Activated effector memory CD4-positive, alpha-beta T cell treated with Interleukin-2 at 50 U/mL for 16 hours (primary cell): ENCODE measurements around the gene FOXB1.

Experiments
- DNase-seq: peaks from one replicate; pipeline ENCODE4 v3.0.0-alpha.2; 2020

The FOXB1 gene

DNA sequence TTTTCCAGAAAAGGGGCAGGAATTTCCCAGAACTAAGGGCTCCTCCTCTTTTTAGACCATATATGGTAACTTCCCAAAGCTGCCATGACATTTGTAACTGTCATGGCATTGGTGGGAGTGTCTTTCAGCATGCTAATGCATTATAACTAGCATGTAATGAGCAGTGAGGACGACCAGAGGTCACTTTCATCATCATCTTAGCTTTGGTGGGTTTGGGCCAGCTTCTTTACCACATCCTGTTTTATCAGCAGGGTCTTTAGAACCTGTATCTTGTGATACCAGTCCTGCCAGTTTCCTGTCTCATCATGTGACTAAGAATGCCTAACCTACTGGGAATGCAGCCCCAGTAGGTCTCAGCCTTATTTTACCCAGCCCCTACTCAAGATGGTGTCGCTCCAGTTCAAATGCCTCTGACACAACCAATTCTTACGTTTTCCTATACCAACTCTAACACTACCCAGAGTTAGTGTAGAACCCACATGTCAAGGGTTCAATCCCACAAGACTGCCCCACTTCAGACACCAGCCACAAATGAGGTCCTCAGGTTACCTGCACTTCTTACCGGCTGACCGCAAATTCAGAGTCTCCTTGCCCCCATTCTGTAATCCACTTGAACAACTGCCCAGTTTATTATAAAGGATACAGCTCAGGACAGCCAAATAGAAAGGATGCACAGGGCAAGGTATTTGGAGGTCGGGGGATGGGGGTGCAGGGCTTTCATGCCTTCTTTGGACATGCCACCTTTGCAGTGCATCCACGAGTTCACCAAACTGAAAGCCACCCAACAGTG is 17.7 kb downstream of the FOXB1 start:
- DNase-seq = no peak

DNA sequence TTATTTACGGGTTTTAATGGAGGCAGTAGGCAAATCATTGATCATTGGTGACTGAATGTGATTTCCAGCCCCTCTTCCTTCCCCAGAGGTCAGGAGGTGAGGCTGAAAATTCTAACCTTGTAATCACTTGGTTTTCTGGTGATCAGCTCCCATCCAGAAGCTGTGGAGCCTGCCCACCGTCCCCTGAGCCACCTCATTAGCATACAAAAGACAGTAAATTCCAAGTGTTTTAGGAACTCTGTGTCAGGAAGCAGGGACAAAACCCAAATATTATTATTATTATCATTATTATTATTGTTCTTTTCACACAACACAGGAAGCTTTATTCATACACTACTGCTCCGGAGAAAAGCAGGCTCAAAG is 18.2 kb downstream of the FOXB1 start:
- no peak for DNase-seq

DNA sequence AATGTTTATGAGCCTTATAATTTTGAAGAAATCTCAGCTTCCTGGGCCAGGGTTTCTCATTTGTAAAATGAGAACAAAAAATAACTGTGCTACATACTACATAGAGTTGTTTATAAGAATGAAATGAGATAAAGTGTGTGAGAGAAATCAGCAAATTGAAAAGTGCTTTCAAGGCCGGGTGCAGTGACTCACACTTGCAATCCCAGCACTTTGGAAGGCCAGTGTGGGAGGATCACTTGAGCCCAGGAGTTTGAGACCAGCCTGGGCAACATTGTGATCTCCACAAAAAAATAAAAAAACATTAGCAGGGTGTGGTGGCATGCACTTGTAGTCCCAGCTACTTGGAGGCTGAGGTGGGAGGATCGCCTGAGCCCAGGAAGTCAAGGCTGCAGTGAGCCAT is 22.4 kb downstream of the FOXB1 start:
- no peak for DNase-seq

DNA sequence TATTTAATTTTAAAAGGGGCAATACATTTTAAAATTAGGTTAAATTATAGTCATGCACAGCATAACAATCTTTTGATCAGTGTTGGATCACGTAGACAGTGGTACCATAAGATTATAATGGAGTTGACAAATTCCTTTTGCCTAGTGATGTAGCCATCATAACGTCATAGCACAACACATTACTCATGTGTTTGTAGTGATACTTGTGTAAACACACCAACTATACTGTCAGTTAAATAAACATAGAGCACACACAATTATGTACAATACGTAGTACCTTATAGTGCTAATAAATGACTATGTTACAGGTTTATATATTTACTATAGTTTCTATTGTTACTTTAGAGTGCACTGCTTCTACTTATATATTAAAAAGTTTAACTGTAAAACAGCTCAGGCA is 31.2 kb downstream of the FOXB1 start:
- no peak for DNase-seq

DNA sequence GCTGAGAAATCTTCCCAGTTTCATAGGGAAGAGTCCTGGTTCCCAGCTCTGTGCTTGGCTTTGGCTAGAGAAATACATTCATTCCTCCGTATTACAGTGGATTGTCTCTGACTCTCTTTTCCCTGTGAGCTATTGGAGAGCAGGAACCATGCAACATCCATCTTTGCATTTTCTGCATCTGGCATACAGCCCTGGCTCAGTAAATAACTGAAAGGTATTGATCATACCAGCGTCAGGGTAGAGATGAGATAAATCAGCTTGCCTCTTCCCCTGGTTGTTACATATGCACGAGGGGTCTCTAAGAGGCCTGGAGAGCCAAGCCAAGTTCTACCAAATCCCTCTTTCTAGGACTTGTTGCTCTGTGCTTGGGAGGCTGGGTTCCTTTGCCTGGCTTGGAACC is 35.2 kb downstream of the FOXB1 start:
- no peak for DNase-seq

DNA sequence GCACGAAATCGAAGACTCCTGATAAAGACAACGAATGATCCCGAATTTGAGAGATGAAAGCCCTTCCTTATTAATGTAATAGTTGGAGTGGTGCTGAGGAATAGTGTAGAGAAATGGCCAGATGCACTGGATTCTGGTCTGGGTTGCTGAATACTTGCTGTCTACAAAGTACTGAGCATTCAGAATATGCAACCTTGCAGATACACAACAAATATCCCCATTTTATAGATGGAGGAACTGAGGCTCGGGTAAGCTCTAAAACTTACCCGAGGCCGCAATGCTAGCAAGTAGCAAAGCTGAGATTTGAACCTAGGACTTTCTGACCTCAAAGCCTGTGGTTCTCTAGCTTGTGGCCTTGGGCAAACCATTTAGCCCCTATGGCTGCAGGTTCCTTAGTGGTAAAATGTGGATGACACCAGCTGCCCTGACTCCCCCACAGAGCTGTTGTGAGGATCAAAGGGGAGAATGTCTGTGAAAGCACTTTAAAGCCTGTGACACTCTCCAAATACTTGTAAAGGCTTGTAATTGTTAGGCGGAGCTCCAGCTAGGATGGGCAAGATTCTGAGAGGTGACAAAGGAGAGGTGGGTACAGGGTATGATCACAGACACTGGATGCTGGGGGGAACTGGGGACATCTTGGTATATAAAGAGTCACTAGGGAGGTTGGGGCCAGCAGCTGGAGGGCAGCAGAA is 39.8 kb downstream of the FOXB1 start:
- no peak for DNase-seq

DNA sequence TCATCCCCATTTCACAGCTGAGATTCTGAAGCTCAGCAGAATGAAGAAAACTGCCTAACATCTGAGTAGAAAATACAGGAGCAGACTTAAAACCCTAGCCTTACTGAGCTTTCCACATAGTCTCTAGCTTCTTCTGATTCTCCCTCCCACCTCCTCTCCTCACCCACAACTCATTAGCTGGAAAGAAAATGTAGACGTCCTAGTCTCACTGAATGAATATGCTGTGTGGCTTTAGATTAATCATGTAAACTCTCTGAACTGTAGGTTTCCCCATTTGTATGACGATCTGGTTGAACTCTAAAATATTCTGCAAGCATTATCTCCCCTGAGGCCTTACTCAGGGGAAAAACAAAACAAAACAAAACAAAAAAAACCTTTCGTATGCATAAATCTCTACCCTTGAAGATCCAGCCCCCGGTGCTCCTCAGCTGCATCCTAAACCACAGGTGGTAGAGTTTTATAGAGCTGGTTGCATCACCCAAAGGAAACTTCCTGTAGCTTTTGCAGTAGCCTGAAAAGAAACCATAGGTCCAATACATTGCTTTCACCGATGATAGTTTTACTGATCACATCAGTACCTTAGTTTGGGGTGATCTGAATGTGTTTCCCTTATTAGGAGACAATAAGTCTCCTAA is 40.6 kb downstream of the FOXB1 start:
- no peak for DNase-seq

DNA sequence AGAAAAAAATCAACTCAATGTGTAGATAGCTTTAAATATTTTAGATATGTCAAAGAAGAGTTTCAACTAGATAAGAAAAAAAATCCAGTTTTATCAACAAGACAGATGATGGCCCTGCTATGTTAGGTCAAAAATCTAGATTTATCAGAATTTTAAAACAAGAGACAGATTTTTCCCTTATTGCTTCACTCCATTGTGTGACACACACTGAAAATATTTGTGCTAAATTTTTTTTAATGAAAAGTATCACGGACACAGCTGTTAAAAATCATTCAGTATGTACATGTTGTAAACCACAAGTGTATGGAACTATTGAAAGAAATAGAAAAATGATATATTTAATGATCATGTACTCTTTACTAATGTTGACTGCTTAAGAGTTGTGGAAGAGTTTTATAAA is 43.6 kb downstream of the FOXB1 start:
- DNase-seq = no peak

DNA sequence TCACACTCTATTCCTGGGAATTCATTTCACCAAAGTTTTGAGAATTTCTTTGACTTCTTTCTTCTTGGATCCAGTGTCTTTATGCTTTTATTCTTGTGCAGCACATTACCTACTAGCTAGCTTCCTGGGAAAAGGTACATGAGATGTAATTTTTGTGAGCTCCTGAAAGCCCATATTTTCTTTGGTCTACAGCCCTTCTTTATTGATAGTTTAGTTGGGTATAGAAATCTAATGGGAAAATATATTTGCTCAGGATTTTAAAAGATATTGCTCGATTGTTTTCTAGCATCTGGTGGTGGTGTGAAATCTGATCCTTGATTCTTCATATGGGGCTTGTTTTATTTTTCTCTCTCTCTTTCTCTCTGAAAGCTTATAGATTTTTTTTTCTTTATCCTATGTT is 45.8 kb downstream of the FOXB1 start:
- DNase-seq = no peak

DNA sequence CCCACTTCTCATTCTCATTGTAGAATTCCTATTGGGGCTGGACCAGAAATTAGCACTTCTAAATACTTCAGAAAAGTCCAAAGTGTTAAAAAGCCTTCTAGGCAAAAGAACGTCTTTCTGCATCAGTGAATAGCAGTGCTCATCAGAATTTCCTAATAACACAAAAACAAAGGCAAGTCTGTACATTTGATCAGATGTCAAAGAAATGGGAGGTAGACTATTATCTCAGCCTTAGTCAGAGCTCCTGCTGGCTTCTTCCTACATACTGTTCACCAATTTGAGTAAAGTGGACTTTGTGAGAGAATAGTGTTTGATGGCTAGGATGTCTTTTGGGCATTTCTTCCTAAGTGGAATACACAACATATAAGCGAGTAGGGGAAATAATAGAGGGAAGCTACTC is 48.7 kb downstream of the FOXB1 start:
- DNase-seq = no peak

DNA sequence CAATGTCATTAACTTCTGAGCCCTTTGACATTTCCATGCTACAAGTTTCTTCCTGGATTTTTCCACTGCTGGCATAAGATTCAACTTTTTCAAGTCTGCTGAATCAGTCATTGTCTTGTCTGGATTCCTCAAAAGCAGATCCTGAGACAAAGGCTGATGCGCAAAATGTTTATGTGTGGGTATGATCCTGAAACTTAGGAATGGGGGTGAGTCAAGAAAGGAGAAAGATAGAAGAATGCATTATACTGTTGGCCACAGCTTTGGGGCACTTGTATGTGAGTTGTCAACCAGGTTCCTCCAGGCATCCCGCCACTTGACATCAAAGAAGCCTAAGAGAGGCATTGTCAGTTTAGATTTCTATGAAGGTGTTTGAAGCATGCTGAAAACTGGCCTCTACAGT is 50.4 kb downstream of the FOXB1 start:
- no peak for DNase-seq
